Activated T-cell treated with anti-CD3 and anti-CD28 coated beads, Interleukin-2, amount 50 U/mL, for 72 hours (primary cell): ENCODE data around the gene FRMD5. TPM values are rescaled to one million over a fixed set of nuclear protein-coding genes. Genes with fewer than 3 reads are reported as not detected.
A peak's percentile ranks its signal among the peaks of the same experiment; 100 is the strongest.
"Not testable (repeated sequence)": the region's sequence is repeated elsewhere in the genome, so short reads cannot be mapped to it uniquely, and the experiment has no call there.

Source experiments
- ATAC-seq, 2 donors: fragments of 150-1000 bp; cut with Tn5 transposase; replicated peaks in 1 of 2; 2 replicates each; pipeline ENCODE4 v1.10.0; 2021; ENCODE audit warnings: moderate library complexity in 2 of 2, mild to moderate bottlenecking in 1 of 2
- DNase-seq, 2 donors: peaks; one replicate each; pipeline ENCODE4 v3.0.0; 2021 to 2022; ENCODE audit warnings: mixed read lengths in 1 of 2
- H3K27ac Mint-ChIP-seq: one replicate; pipeline ENCODE4 v1.8.0; 2022; ENCODE audit warnings: mild to moderate bottlenecking, moderate library complexity, mixed read lengths
- H3K27me3 Mint-ChIP-seq: one replicate; pipeline ENCODE4 v1.8.0; 2022; ENCODE audit warnings: low read depth, mixed read lengths
- H3K36me3 Mint-ChIP-seq, 2 donors: one replicate each; pipeline ENCODE4 v1.8.0; 2022; ENCODE audit warnings: mixed read lengths in 2 of 2, mild to moderate bottlenecking in 1 of 2; ENCODE audit not compliant: insufficient read depth in 2 of 2
- H3K4me1 Mint-ChIP-seq: one replicate; pipeline ENCODE4 v1.8.0; 2022; ENCODE audit warnings: low read depth, mixed read lengths
- H3K4me3 Mint-ChIP-seq, 2 donors: one replicate each; pipeline ENCODE4 v1.8.0; 2022; ENCODE audit warnings: mild to moderate bottlenecking in 2 of 2, mixed read lengths in 2 of 2, moderate library complexity in 2 of 2
- H3K9me3 Mint-ChIP-seq, 2 donors: one replicate each; pipeline ENCODE4 v1.8.0; 2022; ENCODE audit warnings: mixed read lengths in 2 of 2
- total RNA-seq, 2 donors: library from RNA; stranded (reverse); gene quantifications; one replicate each; pipeline ENCODE4 v1.2.3, GENCODE V29; 2022

The FRMD5 gene
- under 1 TPM; 0.60 to 0.77 TPM for total RNA-seq

- no peaks in the 10 kb centered on the region for H3K9me3 Mint-ChIP-seq
- peak within 1 kb of the TSS; percentile 85 to 94 for H3K4me3 Mint-ChIP-seq
- H3K36me3 Mint-ChIP-seq, result no peaks in the 10 kb centered on the region
- ATAC-seq, result peak; percentile 95 to 96
- peaks cover 61% of the 10 kb centered on the region for H3K27me3 Mint-ChIP-seq
- peaks cover 20% of the 10 kb centered on the region for H3K4me1 Mint-ChIP-seq
- peak; percentile 92 to 94 for DNase-seq
- H3K27ac Mint-ChIP-seq, result no peak within 1 kb of the TSS
These were observed at the start of gene FRMD5 for GRCh38 chr15:44195151-44195740. Gene FRMD5 (minus strand): TSS chr15:44195271.

GRCh38 chr15:44243829-44244228 lies 48.8 kb upstream of the FRMD5 start:
- Mint-ChIP-seq H3K27me3 (peaks cover 7% of the 10 kb centered on the region), H3K4me1 (no peaks in the 10 kb centered on the region), H3K4me3 (no peak overlapping the region), H3K36me3 (no peaks in the 10 kb centered on the region), H3K9me3 (no peaks in the 10 kb centered on the region), H3K27ac (no peak overlapping the region)
- DNase-seq (no peak), ATAC-seq (no peak)

- ATAC-seq, result no peak
- no peak overlapping the region for H3K27ac Mint-ChIP-seq
- no peaks in the 10 kb centered on the region for H3K36me3 Mint-ChIP-seq
- H3K4me3 Mint-ChIP-seq, result no peak overlapping the region
- H3K9me3 Mint-ChIP-seq, result no peaks in the 10 kb centered on the region
- no peaks in the 10 kb centered on the region for H3K4me1 Mint-ChIP-seq
- no peak for DNase-seq
- H3K27me3 Mint-ChIP-seq, result peaks cover 3% of the 10 kb centered on the region
These were observed 48.1 kb upstream of the FRMD5 start for GRCh38 chr15:44243141-44243540.

GRCh38 chr15:44231842-44232241 lies 36.8 kb upstream of the FRMD5 start:
- Mint-ChIP-seq H3K27ac (no peak overlapping the region), H3K4me1 (no peaks in the 10 kb centered on the region), H3K27me3 (no peaks in the 10 kb centered on the region), H3K36me3 (no peaks in the 10 kb centered on the region), H3K4me3 (no peak overlapping the region), H3K9me3 (no peaks in the 10 kb centered on the region)
- no peak for DNase-seq
- no peak for ATAC-seq

- DNase-seq, H3K9me3 Mint-ChIP-seq, H3K4me3 Mint-ChIP-seq, H3K36me3 Mint-ChIP-seq, H3K27me3 Mint-ChIP-seq, H3K27ac Mint-ChIP-seq, ATAC-seq, H3K4me1 Mint-ChIP-seq: not testable (repeated sequence)
These were observed 34.2 kb upstream of the FRMD5 start for GRCh38 chr15:44229301-44229700.

- Mint-ChIP-seq H3K9me3 (peaks cover 0 to 1% of the 10 kb centered on the region in 2 donors), H3K4me3 (no peak overlapping the region), H3K27ac (no peak overlapping the region), H3K27me3 (peaks cover 8% of the 10 kb centered on the region), H3K4me1 (no peaks in the 10 kb centered on the region), H3K36me3 (no peaks in the 10 kb centered on the region)
- ATAC-seq, result no peak
- DNase-seq, result no peak
These were observed 32.5 kb upstream of the FRMD5 start for GRCh38 chr15:44227584-44227983.

- H3K27ac Mint-ChIP-seq, H3K4me1 Mint-ChIP-seq, H3K4me3 Mint-ChIP-seq, ATAC-seq, H3K36me3 Mint-ChIP-seq, H3K27me3 Mint-ChIP-seq, DNase-seq, H3K9me3 Mint-ChIP-seq: not testable (repeated sequence)
These were observed 31.9 kb upstream of the FRMD5 start for GRCh38 chr15:44227001-44227400.

- Mint-ChIP-seq H3K4me1 (no peaks in the 10 kb centered on the region), H3K4me3 (no peak overlapping the region), H3K36me3 (no peaks in the 10 kb centered on the region), H3K27ac (no peak overlapping the region), H3K27me3 (peaks cover 14% of the 10 kb centered on the region), H3K9me3 (peaks cover 0 to 1% of the 10 kb centered on the region in 2 donors)
- ATAC-seq (no peak), DNase-seq (no peak)
These were observed 27.4 kb upstream of the FRMD5 start for GRCh38 chr15:44222478-44222877.

- H3K27me3 Mint-ChIP-seq, result peaks cover 14% of the 10 kb centered on the region
- H3K36me3 Mint-ChIP-seq, result no peaks in the 10 kb centered on the region
- no peak for DNase-seq
- no peaks in the 10 kb centered on the region for H3K4me1 Mint-ChIP-seq
- ATAC-seq, result no peak
- H3K4me3 Mint-ChIP-seq, result no peak overlapping the region
- no peak overlapping the region for H3K27ac Mint-ChIP-seq
- no peaks in the 10 kb centered on the region for H3K9me3 Mint-ChIP-seq
These were observed 24.0 kb upstream of the FRMD5 start for GRCh38 chr15:44219073-44219472.

- Mint-ChIP-seq H3K27ac (no peak overlapping the region), H3K4me3 (no peak overlapping the region), H3K36me3 (no peaks in the 10 kb centered on the region), H3K4me1 (no peaks in the 10 kb centered on the region), H3K27me3 (peaks cover 18% of the 10 kb centered on the region), H3K9me3 (no peaks in the 10 kb centered on the region)
- ATAC-seq, result no peak
- no peak for DNase-seq
These were observed 21.9 kb upstream of the FRMD5 start for GRCh38 chr15:44216958-44217357.

GRCh38 chr15:44215594-44215993 lies 20.5 kb upstream of the FRMD5 start:
- Mint-ChIP-seq H3K4me3 (no peak overlapping the region), H3K9me3 (no peaks in the 10 kb centered on the region), H3K36me3 (no peaks in the 10 kb centered on the region), H3K27ac (no peak overlapping the region), H3K4me1 (no peaks in the 10 kb centered on the region), H3K27me3 (peaks cover 26% of the 10 kb centered on the region)
- DNase-seq (no peak), ATAC-seq (no peak)

GRCh38 chr15:44208956-44209355 lies 13.9 kb upstream of the FRMD5 start:
- ATAC-seq, result no peak
- H3K27ac Mint-ChIP-seq, result no peak overlapping the region

GRCh38 chr15:44207643-44208042 lies 12.6 kb upstream of the FRMD5 start:
- Mint-ChIP-seq H3K9me3 (no peaks in the 10 kb centered on the region), H3K4me3 (no peak overlapping the region), H3K27me3 (peaks cover 25% of the 10 kb centered on the region), H3K27ac (no peak overlapping the region), H3K36me3 (no peaks in the 10 kb centered on the region), H3K4me1 (no peaks in the 10 kb centered on the region)
- ATAC-seq (no peak), DNase-seq (no peak)

More at GRCh38 chr15:44208956-44209355, 13.9 kb upstream of the FRMD5 start:
- Mint-ChIP-seq H3K36me3 (no peaks in the 10 kb centered on the region), H3K4me3 (no peak overlapping the region), H3K9me3 (no peaks in the 10 kb centered on the region), H3K4me1 (no peaks in the 10 kb centered on the region), H3K27me3 (peaks cover 19% of the 10 kb centered on the region)
- DNase-seq, result no peak

GRCh38 chr15:44199393-44199792 lies 4.3 kb upstream of the FRMD5 start:
- ATAC-seq (no peak), DNase-seq (no peak)
- H3K27ac Mint-ChIP-seq, result no peak overlapping the region
- no peaks in the 10 kb centered on the region for H3K36me3 Mint-ChIP-seq
- peaks cover 63% of the 10 kb centered on the region for H3K27me3 Mint-ChIP-seq
- H3K4me1 Mint-ChIP-seq, result peaks cover 8% of the 10 kb centered on the region
- no peak overlapping the region for H3K4me3 Mint-ChIP-seq
- H3K9me3 Mint-ChIP-seq, result no peaks in the 10 kb centered on the region
